Measurements from ENCODE around the gene DBF4. TPM values are rescaled to one million over a fixed set of nuclear protein-coding genes. Genes with fewer than 3 reads are reported as not detected.
"Not testable (repeated sequence)": the region's sequence is repeated elsewhere in the genome, so short reads cannot be mapped to it uniquely, and the experiment has no call there.

Gene DBF4
- total RNA-seq, 1 experiment from 2014 or later, result 22.0 TPM

DNA sequence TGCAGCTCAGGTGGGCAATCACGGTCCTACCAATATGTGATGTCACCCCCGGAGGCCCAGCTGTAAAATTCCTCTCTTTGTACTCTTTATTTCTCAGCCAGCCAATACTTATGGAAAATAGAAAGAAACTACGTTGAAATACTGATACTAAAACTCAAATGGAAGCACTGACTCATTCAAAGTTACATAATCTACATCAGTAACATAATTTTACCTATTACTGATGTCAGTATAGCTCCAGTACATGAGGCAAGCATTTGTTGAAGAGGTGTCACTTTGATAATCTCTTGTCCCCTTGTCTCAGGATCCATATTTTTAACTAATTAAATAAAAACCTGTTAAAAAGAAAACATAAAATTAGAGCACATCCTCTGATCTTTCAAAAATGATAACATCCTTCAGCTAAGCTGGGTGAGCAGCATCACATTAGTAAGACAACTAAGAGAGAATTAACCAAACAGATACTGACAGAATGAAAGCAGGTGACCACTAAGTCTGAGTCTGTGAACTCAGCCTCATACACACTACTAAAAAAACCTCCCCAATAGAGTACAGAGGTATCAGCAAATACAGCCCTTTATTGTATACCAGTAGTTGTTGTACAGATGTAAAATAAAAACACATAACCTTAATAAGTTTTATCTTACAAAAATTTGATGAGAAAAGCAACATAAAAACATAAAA lies 17.7 kb upstream of the DBF4 start:
- CTCF ChIA-PET, result no interaction called here
- intact Hi-C loops (cut with micrococcal nuclease; ENCODE audit: unreplicated experiment), result no loop called here
- TF ChIP-seq, protein P1, sequence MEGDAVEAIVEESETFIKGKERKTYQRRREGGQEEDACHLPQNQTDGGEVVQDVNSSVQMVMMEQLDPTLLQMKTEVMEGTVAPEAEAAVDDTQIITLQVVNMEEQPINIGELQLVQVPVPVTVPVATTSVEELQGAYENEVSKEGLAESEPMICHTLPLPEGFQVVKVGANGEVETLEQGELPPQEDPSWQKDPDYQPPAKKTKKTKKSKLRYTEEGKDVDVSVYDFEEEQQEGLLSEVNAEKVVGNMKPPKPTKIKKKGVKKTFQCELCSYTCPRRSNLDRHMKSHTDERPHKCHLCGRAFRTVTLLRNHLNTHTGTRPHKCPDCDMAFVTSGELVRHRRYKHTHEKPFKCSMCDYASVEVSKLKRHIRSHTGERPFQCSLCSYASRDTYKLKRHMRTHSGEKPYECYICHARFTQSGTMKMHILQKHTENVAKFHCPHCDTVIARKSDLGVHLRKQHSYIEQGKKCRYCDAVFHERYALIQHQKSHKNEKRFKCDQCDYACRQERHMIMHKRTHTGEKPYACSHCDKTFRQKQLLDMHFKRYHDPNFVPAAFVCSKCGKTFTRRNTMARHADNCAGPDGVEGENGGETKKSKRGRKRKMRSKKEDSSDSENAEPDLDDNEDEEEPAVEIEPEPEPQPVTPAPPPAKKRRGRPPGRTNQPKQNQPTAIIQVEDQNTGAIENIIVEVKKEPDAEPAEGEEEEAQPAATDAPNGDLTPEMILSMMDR (IDR thresholded peaks at IDR 0.05; ENCODE audit: unreplicated experiment), result no peak
- no TSS peak for BruUV-seq (replicated peaks)
- Mint-ChIP-seq H3K27ac (ENCODE audit: unreplicated experiment) (no peak overlapping the region), H3K9me3 (ENCODE audit: low read depth, unreplicated experiment) (no peaks in the 10 kb centered on the region), H3K4me1 (ENCODE audit: low read depth, unreplicated experiment) (no peaks in the 10 kb centered on the region), H3K4me3 (ENCODE audit: low read depth, unreplicated experiment) (no peak overlapping the region), H3K27me3 (ENCODE audit: unreplicated experiment) (no peaks in the 10 kb centered on the region), H3K36me3 (ENCODE audit: insufficient read depth, unreplicated experiment) (no peaks in the 10 kb centered on the region)
- DNase-seq, result no peak

DNA sequence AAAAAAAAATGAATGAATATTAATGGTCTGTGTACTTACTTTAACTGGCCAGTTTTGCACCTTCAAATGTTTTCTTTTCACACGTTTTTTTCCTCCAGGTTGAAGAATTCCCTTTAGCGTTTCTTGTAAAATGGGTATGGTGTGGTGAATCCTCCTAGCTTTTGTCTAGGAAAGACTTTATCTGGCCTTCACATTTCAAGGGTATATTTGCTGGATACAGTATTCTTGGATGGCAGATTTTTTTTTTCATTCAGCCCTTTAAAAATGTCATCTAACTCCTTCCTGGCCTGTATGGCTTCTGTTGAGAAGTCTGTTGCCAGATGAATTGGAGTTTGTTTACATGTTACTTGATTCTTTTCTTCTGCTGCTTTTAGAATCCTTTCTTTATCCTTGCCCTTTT lies 10.2 kb upstream of the DBF4 start:
- BruUV-seq (replicated peaks), result no TSS peak
- CTCF ChIA-PET, result no interaction called here
- Mint-ChIP-seq H3K4me3 (ENCODE audit: low read depth, unreplicated experiment) (no peak overlapping the region), H3K27ac (ENCODE audit: unreplicated experiment) (no peak overlapping the region), H3K4me1 (ENCODE audit: low read depth, unreplicated experiment) (no peaks in the 10 kb centered on the region), H3K27me3 (ENCODE audit: unreplicated experiment) (no peaks in the 10 kb centered on the region), H3K9me3 (ENCODE audit: low read depth, unreplicated experiment) (no peaks in the 10 kb centered on the region), H3K36me3 (ENCODE audit: insufficient read depth, unreplicated experiment) (no peaks in the 10 kb centered on the region)
- intact Hi-C loops (cut with micrococcal nuclease; ENCODE audit: unreplicated experiment), result no loop called here
- TF ChIP-seq, protein P1 (IDR thresholded peaks at IDR 0.05; ENCODE audit: unreplicated experiment), result no peak
- no peak for DNase-seq

DNA sequence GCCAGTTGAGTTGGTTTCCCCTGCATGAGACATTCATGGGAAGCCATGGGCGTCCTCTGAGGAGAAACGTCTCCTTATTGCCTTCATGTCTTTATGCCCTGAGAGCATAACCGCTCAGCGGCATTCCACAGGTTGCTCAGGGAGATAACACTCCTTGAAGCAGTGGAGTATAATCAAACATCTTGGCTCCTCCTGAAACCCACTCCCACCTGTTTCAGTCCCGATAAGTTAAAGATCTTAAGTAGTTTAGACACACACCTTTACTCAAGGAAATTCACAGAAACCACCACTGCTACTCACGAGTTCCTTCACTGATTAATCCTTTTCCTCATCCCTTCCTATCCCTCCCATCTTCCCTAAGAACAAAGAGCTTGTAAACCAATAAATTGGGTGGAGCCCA lies 9.8 kb upstream of the DBF4 start:
- BruUV-seq (replicated peaks); H3K4me3 Mint-ChIP-seq (ENCODE audit: low read depth, unreplicated experiment); H3K27me3 Mint-ChIP-seq (ENCODE audit: unreplicated experiment); CTCF ChIA-PET; H3K27ac Mint-ChIP-seq (ENCODE audit: unreplicated experiment); H3K36me3 Mint-ChIP-seq (ENCODE audit: insufficient read depth, unreplicated experiment); DNase-seq; intact Hi-C loops (cut with micrococcal nuclease; ENCODE audit: unreplicated experiment); H3K9me3 Mint-ChIP-seq (ENCODE audit: low read depth, unreplicated experiment); H3K4me1 Mint-ChIP-seq (ENCODE audit: low read depth, unreplicated experiment): not testable (repeated sequence)

DNA sequence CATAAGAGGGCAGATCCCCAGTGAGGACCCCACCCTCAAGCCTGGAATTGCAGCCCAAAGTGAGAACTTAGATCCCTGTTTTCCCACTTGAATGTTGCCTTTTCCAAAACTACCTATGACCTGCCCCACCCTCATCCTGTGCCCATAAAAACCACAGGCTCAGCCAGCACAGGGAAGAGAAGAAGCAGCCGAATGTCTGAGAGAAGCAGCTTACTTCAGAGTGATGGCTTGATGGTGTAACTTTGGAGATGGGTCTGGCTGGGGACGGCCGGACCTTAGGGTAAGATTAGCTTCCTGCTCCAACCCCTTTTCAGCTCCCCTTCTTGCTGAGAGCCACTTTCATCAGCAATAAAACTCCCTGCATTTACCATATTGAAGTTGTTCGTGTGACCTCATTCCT lies 5.8 kb upstream of the DBF4 start:
- H3K27ac Mint-ChIP-seq (ENCODE audit: unreplicated experiment), result no peak overlapping the region
- H3K4me1 Mint-ChIP-seq (ENCODE audit: low read depth, unreplicated experiment), result peaks cover 29% of the 10 kb centered on the region
- no peak overlapping the region for H3K4me3 Mint-ChIP-seq (ENCODE audit: low read depth, unreplicated experiment)
- BruUV-seq (replicated peaks), result no TSS peak
- intact Hi-C loops (cut with micrococcal nuclease; ENCODE audit: unreplicated experiment), result no loop called here
- H3K27me3 Mint-ChIP-seq (ENCODE audit: unreplicated experiment), result no peaks in the 10 kb centered on the region
- CTCF ChIA-PET, result no interaction called here
- H3K36me3 Mint-ChIP-seq (ENCODE audit: insufficient read depth, unreplicated experiment), result peaks cover 11% of the 10 kb centered on the region
- TF ChIP-seq, protein P1 (IDR thresholded peaks at IDR 0.05; ENCODE audit: unreplicated experiment), result no peak
- DNase-seq, result no peak
- H3K9me3 Mint-ChIP-seq (ENCODE audit: low read depth, unreplicated experiment), result no peaks in the 10 kb centered on the region

DNA sequence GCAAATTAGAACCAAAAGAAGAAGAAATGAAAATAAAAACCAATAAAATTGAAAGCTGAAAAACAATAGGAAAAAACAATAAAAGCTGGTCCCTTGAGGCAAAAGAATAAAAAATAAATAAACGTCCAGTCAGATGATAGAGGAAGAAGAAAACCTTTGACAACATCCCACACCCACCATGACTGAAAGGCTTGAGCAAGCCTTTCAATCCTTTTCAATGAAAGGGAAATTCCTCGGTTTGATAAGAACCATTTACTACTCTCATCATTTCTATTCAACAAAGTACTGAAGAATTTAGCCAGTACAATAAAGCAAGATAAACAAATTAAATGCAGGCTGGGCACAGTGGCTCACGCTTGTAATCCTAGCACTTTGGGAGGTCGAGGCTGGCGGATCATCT lies 3.9 kb upstream of the DBF4 start:
- CTCF ChIA-PET, result no interaction called here
- H3K36me3 Mint-ChIP-seq (ENCODE audit: insufficient read depth, unreplicated experiment), result peaks cover 30% of the 10 kb centered on the region
- peak overlapping the region; percentile 23 for H3K27ac Mint-ChIP-seq (ENCODE audit: unreplicated experiment)
- no peaks in the 10 kb centered on the region for H3K9me3 Mint-ChIP-seq (ENCODE audit: low read depth, unreplicated experiment)
- H3K4me3 Mint-ChIP-seq (ENCODE audit: low read depth, unreplicated experiment), result no peak overlapping the region
- TF ChIP-seq, protein P1 (IDR thresholded peaks at IDR 0.05; ENCODE audit: unreplicated experiment), result no peak
- H3K27me3 Mint-ChIP-seq (ENCODE audit: unreplicated experiment), result no peaks in the 10 kb centered on the region
- peaks cover 29% of the 10 kb centered on the region for H3K4me1 Mint-ChIP-seq (ENCODE audit: low read depth, unreplicated experiment)
- no peak for DNase-seq
- intact Hi-C loops (cut with micrococcal nuclease; ENCODE audit: unreplicated experiment), result no loop called here
- no TSS peak for BruUV-seq (replicated peaks)

DNA sequence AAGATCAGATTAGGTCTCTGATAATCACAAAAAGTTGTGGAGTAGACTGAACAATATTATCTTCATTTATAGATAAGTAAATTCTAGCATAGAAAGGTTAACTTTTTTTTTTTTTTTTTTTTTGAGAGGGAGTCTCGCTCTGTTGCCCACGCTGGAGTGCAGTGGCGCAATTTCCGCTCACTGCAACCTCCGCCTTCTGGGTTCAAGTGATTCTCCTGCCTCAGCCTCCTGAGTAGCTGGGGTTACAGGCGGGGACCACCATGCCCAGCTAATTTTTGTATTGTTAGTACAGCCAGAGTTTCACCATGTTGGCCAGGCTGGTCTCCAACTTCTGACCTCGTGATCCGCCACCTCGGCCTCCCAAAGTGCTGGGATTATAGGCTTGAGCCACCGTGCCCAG lies 3.0 kb upstream of the DBF4 start:
- Mint-ChIP-seq H3K4me3 (ENCODE audit: low read depth, unreplicated experiment) (peak overlapping the region; percentile 94), H3K36me3 (ENCODE audit: insufficient read depth, unreplicated experiment) (peaks cover 31% of the 10 kb centered on the region), H3K27ac (ENCODE audit: unreplicated experiment) (peak overlapping the region; percentile 83), H3K4me1 (ENCODE audit: low read depth, unreplicated experiment) (peaks cover 29% of the 10 kb centered on the region)
- CTCF ChIA-PET; BruUV-seq (replicated peaks); intact Hi-C loops (cut with micrococcal nuclease; ENCODE audit: unreplicated experiment); H3K27me3 Mint-ChIP-seq (ENCODE audit: unreplicated experiment); H3K9me3 Mint-ChIP-seq (ENCODE audit: low read depth, unreplicated experiment); DNase-seq: not testable (repeated sequence)
